IMR-90 (cell line): Measurements from ENCODE around the gene FAM53B.

Experiments used
- CEBPB ChIP-seq: IDR thresholded peaks from 2 replicates; pipeline ENCODE4 v1.6.1; 2012; ENCODE audit warnings: low read depth, low read length, improper control_type of control experiment
- SMC3 ChIP-seq: fragments of 150-350 bp; IDR thresholded peaks from 2 replicates; pipeline ENCODE4 v1.6.1; 2016; ENCODE audit warnings: low read depth, mild to moderate bottlenecking, antibody characterized with exemption, low read length, moderate library complexity

GRCh38 chr10:124765256-124765655 is 21.1 kb upstream of the FAM53B start:
- TF ChIP-seq CEBPB = no peak
- TF ChIP-seq SMC3 = no peak
